Neural cell (in vitro differentiated cells): ENCODE data around the gene TFCP2.

Experiments
- EP300 ChIP-seq: fragments of 450-650 bp; conservative IDR thresholded peaks from 2 replicates; pipeline ENCODE4 v1.6.1; 2014; ENCODE audit warnings: antibody characterized with exemption, mild to moderate bottlenecking, moderate library complexity; ENCODE audit not compliant: poor library complexity, severe bottlenecking
- EZH2 ChIP-seq: fragments of 200-600, 300-800 bp; shearing (Covaris generic), sonication (generic); IDR thresholded peaks from 2 replicates; pipeline ENCODE4 v1.6.1; 2014; ENCODE audit warnings: antibody characterized with exemption, low read length, borderline replicate concordance, mild to moderate bottlenecking; ENCODE audit not compliant: insufficient read depth, poor library complexity, severe bottlenecking
- MXI1 ChIP-seq: fragments of 450-650 bp; conservative IDR thresholded peaks from 2 replicates; pipeline ENCODE4 v1.6.1; 2014; ENCODE audit warnings: antibody characterized with exemption, mild to moderate bottlenecking; ENCODE audit not compliant: poor library complexity, severe bottlenecking
- RAD21 ChIP-seq: fragments of 450-650 bp; conservative IDR thresholded peaks from 2 replicates; pipeline ENCODE4 v1.6.1; 2014; ENCODE audit warnings: antibody characterized with exemption, mild to moderate bottlenecking, moderate library complexity
- SMC3 ChIP-seq: fragments of 450-650 bp; conservative IDR thresholded peaks from 2 replicates; pipeline ENCODE4 v1.6.1; 2014; ENCODE audit warnings: antibody characterized with exemption, mild to moderate bottlenecking, moderate library complexity; ENCODE audit not compliant: poor library complexity
- TF ChIP-seq, protein P1 (sequence below): fragments of 450-650 bp; IDR thresholded peaks from 2 replicates; pipeline ENCODE4 v1.5.1; 2014; ENCODE audit warnings: antibody characterized with exemption, mild to moderate bottlenecking, moderate library complexity; ENCODE audit not compliant: poor library complexity, severe bottlenecking
- TF ChIP-seq, protein P2 (sequence below): IDR thresholded peaks from 2 replicates; pipeline ENCODE4 v1.6.1; 2012; ENCODE audit warnings: borderline replicate concordance

DNA sequence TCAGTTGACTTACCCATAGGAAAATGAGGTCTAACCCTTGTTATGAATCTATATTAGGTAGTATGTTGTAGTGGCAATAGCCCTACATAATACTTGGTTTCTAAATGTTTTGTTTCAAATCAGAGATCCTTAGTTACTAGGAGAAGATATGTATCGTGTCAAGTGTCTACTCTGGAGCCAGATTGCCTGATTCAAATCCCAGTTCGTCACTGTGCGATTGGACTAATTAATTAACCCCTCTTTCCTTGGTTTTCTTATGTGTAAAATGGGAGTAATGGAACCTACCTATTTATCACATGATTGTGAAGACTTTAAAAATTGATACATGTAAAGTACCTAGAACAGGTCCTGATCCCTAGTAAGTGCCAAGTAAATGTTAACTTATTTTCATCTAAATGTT is 123.4 kb downstream of the TFCP2 start:
- TF ChIP-seq, protein P1, sequence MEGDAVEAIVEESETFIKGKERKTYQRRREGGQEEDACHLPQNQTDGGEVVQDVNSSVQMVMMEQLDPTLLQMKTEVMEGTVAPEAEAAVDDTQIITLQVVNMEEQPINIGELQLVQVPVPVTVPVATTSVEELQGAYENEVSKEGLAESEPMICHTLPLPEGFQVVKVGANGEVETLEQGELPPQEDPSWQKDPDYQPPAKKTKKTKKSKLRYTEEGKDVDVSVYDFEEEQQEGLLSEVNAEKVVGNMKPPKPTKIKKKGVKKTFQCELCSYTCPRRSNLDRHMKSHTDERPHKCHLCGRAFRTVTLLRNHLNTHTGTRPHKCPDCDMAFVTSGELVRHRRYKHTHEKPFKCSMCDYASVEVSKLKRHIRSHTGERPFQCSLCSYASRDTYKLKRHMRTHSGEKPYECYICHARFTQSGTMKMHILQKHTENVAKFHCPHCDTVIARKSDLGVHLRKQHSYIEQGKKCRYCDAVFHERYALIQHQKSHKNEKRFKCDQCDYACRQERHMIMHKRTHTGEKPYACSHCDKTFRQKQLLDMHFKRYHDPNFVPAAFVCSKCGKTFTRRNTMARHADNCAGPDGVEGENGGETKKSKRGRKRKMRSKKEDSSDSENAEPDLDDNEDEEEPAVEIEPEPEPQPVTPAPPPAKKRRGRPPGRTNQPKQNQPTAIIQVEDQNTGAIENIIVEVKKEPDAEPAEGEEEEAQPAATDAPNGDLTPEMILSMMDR, result no peak
- TF ChIP-seq EP300, result no peak
- TF ChIP-seq, protein P2, sequence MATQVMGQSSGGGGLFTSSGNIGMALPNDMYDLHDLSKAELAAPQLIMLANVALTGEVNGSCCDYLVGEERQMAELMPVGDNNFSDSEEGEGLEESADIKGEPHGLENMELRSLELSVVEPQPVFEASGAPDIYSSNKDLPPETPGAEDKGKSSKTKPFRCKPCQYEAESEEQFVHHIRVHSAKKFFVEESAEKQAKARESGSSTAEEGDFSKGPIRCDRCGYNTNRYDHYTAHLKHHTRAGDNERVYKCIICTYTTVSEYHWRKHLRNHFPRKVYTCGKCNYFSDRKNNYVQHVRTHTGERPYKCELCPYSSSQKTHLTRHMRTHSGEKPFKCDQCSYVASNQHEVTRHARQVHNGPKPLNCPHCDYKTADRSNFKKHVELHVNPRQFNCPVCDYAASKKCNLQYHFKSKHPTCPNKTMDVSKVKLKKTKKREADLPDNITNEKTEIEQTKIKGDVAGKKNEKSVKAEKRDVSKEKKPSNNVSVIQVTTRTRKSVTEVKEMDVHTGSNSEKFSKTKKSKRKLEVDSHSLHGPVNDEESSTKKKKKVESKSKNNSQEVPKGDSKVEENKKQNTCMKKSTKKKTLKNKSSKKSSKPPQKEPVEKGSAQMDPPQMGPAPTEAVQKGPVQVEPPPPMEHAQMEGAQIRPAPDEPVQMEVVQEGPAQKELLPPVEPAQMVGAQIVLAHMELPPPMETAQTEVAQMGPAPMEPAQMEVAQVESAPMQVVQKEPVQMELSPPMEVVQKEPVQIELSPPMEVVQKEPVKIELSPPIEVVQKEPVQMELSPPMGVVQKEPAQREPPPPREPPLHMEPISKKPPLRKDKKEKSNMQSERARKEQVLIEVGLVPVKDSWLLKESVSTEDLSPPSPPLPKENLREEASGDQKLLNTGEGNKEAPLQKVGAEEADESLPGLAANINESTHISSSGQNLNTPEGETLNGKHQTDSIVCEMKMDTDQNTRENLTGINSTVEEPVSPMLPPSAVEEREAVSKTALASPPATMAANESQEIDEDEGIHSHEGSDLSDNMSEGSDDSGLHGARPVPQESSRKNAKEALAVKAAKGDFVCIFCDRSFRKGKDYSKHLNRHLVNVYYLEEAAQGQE, result no peak
- no peak for TF ChIP-seq MXI1
- TF ChIP-seq EZH2, result no peak
- no peak for TF ChIP-seq RAD21
- TF ChIP-seq SMC3, result no peak
